ENCODE results near the gene NLGN3. TPM values are rescaled to one million over a fixed set of nuclear protein-coding genes. Genes with fewer than 3 reads are reported as not detected.

Gene NLGN3
- total and polyA plus RNA-seq, 2 donors (not counting 3 experiments of a cell fraction or from before 2014, with no cell fraction given): 0.37 to 0.40 TPM

DNA sequence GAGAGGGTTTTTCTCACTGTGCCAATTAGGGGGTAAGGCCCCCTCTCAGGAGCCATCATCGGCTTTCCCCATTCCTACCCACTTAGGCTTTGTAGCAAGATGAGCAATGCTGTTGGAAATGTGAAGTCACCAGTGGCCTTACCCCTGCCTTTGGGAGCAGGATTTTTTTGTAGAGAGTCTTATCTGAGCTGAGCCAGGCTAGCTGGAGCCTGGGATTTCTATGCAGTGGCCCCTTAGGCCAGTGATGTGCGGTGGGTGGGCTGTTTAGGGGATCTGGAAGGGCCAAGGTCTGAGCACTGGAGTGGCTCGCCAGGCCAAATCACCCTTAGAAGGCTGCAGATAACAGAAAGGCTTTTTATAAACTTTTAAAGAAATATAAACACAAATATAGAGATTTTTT lies 42.3 kb upstream of the NLGN3 start:
- no peak overlapping the region for H3K4me3 ChIP-seq (replicated peaks in 1 of 3; ENCODE audit: insufficient read depth in 1 of 3, low read depth in 1 of 3, low read length in 3 of 3)
- H3K4me2 ChIP-seq (ENCODE audit: insufficient read depth, low read length): no peak overlapping the region
- dilution Hi-C loops (cut with MboI; ENCODE audit: extremely low pct_ligation_motif_present, low sequenced_read_pairs) (no loop called here), intact Hi-C loops (cut with micrococcal nuclease) (no loop called here)
- H3K4me1 ChIP-seq (ENCODE audit: control insufficient read depth, extremely low read depth, insufficient read depth, low read length): no peaks in the 10 kb centered on the region
- TF ChIP-seq MYC (IDR thresholded peaks at IDR 0.05; ENCODE audit: low read depth, low read length) (no peak), FOS (IDR thresholded peaks at IDR 0.05; ENCODE audit: borderline replicate concordance, insufficient read depth, low read length) (no peak), EZH2 (IDR thresholded peaks at IDR 0.05; ENCODE audit: borderline replicate concordance, low read depth, low read length, severe bottlenecking) (no peak), JUN (IDR thresholded peaks at IDR 0.05; ENCODE audit: borderline replicate concordance, insufficient read depth, insufficient read length, low read depth) (no peak), POLR2AphosphoS5 (IDR thresholded peaks at IDR 0.05; ENCODE audit: insufficient read depth, low read depth, low read length) (no peak), GATA2 (IDR thresholded peaks at IDR 0.05; ENCODE audit: insufficient read depth, insufficient read length, low read depth, low read length) (no peak), POLR2A (IDR thresholded peaks at IDR 0.05; ENCODE audit: low read depth, low read length) (no peak)
- TF ChIP-seq, protein P1, sequence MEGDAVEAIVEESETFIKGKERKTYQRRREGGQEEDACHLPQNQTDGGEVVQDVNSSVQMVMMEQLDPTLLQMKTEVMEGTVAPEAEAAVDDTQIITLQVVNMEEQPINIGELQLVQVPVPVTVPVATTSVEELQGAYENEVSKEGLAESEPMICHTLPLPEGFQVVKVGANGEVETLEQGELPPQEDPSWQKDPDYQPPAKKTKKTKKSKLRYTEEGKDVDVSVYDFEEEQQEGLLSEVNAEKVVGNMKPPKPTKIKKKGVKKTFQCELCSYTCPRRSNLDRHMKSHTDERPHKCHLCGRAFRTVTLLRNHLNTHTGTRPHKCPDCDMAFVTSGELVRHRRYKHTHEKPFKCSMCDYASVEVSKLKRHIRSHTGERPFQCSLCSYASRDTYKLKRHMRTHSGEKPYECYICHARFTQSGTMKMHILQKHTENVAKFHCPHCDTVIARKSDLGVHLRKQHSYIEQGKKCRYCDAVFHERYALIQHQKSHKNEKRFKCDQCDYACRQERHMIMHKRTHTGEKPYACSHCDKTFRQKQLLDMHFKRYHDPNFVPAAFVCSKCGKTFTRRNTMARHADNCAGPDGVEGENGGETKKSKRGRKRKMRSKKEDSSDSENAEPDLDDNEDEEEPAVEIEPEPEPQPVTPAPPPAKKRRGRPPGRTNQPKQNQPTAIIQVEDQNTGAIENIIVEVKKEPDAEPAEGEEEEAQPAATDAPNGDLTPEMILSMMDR (IDR thresholded peaks at IDR 0.05; ENCODE audit: extremely low read depth in 1 of 2, insufficient read depth in 1 of 2, low read depth in 1 of 2, low read length in 2 of 2): no peak
- TF ChIP-seq, protein P2, sequence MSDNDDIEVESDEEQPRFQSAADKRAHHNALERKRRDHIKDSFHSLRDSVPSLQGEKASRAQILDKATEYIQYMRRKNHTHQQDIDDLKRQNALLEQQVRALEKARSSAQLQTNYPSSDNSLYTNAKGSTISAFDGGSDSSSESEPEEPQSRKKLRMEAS (IDR thresholded peaks at IDR 0.05; ENCODE audit: insufficient read depth, insufficient read length): no peak
- FAIRE-seq (no peak), DNase-seq (ENCODE audit: low read depth, low spot score) (no peak)
- no peak overlapping the region for H3K9ac ChIP-seq (replicated peaks; ENCODE audit: extremely low read depth, insufficient read depth, low read length)
- H3K9me1 ChIP-seq (replicated peaks; ENCODE audit: control insufficient read depth, extremely low read depth, insufficient read depth, low read length): no peaks in the 10 kb centered on the region
- no peaks in the 10 kb centered on the region for H3K36me3 ChIP-seq (ENCODE audit: control insufficient read depth in 2 of 2, extremely low read depth in 1 of 2, insufficient read depth in 2 of 2, low read length in 2 of 2)
- H3K79me2 ChIP-seq (ENCODE audit: control insufficient read depth, insufficient read depth, low read length): no peaks in the 10 kb centered on the region
- no TSS peak for BruUV-seq (replicated peaks)
- no peaks in the 10 kb centered on the region for H3K27me3 ChIP-seq (ENCODE audit: control insufficient read depth in 2 of 2, insufficient read depth in 2 of 2, low read length in 2 of 2)
- H3K9me3 ChIP-seq (replicated peaks; ENCODE audit: control insufficient read depth, insufficient read depth, low read length): no peaks in the 10 kb centered on the region
- H3K27ac ChIP-seq (ENCODE audit: insufficient read depth, low read depth, low read length): no peak overlapping the region
- no peak overlapping the region for H2AFZ ChIP-seq (ENCODE audit: low read depth, low read length)
- CTCF ChIA-PET: interaction anchor here (1.1 to 1.2 kb wide), 2 partner anchors 10 to 27 kb away, joined by 3 read pairs; no protein-coding TSS in a partner anchor
- no peaks in the 10 kb centered on the region for H4K20me1 ChIP-seq (replicated peaks; ENCODE audit: control insufficient read depth, extremely low read depth, insufficient read depth, low read length)
- POLR2A ChIA-PET: no interaction called here
